Activated T-cell treated with anti-CD3 and anti-CD28 coated beads, Interleukin-2, amount 50 U/mL, for 48 hours (primary cell): ENCODE results near the gene RPS28.
"Not testable (repeated sequence)": the region's sequence is repeated elsewhere in the genome, so short reads cannot be mapped to it uniquely, and the experiment has no call there.

Experiments
- DNase-seq, 2 experiments: peaks; one replicate each; pipeline ENCODE4 v3.0.0-alpha.2; 2020

RPS28 gene

GRCh38 chr19:8321067-8321985, at the start of gene RPS28, which contains the start of gene NDUFA7:
Gene RPS28, plus strand, starts transcription at chr19:8321496. Its CDS starts 35 bp downstream, at chr19:8321531.
Gene NDUFA7, minus strand, starts transcription at chr19:8321375. Its CDS starts 17 bp downstream, at chr19:8321358.
- peak; percentile 98 to 99 for DNase-seq

GRCh38 chr19:8276508-8276907, 44.8 kb upstream of the RPS28 start:
- DNase-seq, result not testable (repeated sequence)

GRCh38 chr19:8291337-8291736, 30.0 kb upstream of the RPS28 start:
- DNase-seq, result not testable (repeated sequence)

GRCh38 chr19:8302357-8302691, 19.0 kb upstream of the RPS28 start:
- DNase-seq, result peak in 1 of 2 experiments; percentile 10

GRCh38 chr19:8302734-8303133, 18.6 kb upstream of the RPS28 start:
- peak; percentile 14 for DNase-seq

GRCh38 chr19:8304841-8305621, 16.3 kb upstream of the RPS28 start:
- peak; percentile 59 to 65 for DNase-seq

GRCh38 chr19:8305798-8306197, 15.5 kb upstream of the RPS28 start:
- DNase-seq, result peak in 1 of 2 experiments; percentile 13

GRCh38 chr19:8306235-8307054, 14.9 kb upstream of the RPS28 start:
- no peak for DNase-seq

- no peak for DNase-seq
Measured at GRCh38 chr19:8307400-8307964, 13.8 kb upstream of the RPS28 start.

GRCh38 chr19:8307965-8308866, 13.1 kb upstream of the RPS28 start, which contains the start of gene CD320:
Gene CD320, minus strand, starts transcription at chr19:8308358. Its CDS starts 68 bp downstream, at chr19:8308290.
- DNase-seq, result peak; percentile 92 to 93

GRCh38 chr19:8308891-8309291, 12.4 kb upstream of the RPS28 start:
- no peak for DNase-seq

GRCh38 chr19:8310342-8311055, 10.8 kb upstream of the RPS28 start:
- no peak for DNase-seq

GRCh38 chr19:8311461-8312260, 9.6 kb upstream of the RPS28 start:
- no peak for DNase-seq

- DNase-seq, result not testable (repeated sequence)
Measured at GRCh38 chr19:8314981-8315640, 6.2 kb upstream of the RPS28 start.

- DNase-seq, result no peak
Measured at GRCh38 chr19:8316351-8317125, 4.8 kb upstream of the RPS28 start.

GRCh38 chr19:8318835-8319234, 2.5 kb upstream of the RPS28 start:
- not testable (repeated sequence) for DNase-seq

GRCh38 chr19:8319807-8320520, 1.3 kb upstream of the RPS28 start:
- DNase-seq, result no peak
